22Rv1 (cell line): ENCODE measurements around the gene ADCY5.

ENCODE experiments used
- CTCF ChIP-seq: fragments of 450-650 bp; IDR thresholded peaks from 2 replicates; pipeline ENCODE4 v1.5.1; 2017; ENCODE audit warnings: mild to moderate bottlenecking
- ZFX ChIP-seq: fragments of 450-650 bp; IDR thresholded peaks from 2 replicates; pipeline ENCODE4 v1.6.1; 2017; ENCODE audit warnings: antibody characterized with exemption, borderline replicate concordance

GRCh38 chr3:123414973-123415775 is 33.7 kb downstream of the ADCY5 start:
- no peak for TF ChIP-seq CTCF
- no peak for TF ChIP-seq ZFX
